ENCODE measurements around the gene SFT2D3. TPM values are rescaled to one million over a fixed set of nuclear protein-coding genes. Genes with fewer than 3 reads are reported as not detected.

SFT2D3 gene
- total RNA-seq, 2 donors from 2014 or later = 11.2 to 11.9 TPM

DNA sequence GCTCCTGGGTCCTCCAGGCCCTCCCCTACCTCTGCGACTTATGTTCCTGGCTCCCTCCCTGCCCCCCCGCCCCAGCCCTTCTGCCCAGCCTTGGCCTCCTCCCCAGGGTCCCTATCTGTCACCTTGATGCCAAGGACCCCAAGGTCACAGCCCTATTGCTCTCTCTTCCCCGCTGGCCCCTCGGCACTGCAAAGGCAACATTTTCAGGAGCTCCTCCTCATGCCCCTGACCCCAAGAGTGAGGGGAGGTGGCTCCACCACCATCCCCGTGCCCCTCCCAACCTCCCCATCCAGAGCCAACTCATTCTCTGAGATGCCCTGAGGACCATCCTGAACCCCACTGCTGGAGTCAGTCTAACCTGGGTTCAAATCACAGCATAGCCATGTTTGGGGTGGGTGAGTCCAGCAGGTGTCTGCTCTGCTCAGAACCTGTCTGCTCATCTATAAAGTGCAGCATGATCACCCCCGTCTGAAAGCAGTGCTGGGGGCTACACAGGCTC, 37.7 kb upstream of the SFT2D3 start:
- H3K27me3 ChIP-seq = peaks cover 0 to 12% of the 10 kb centered on the region in 2 donors
- peak in 2 of 4 donors; percentile 2 to 4 for DNase-seq
- 68 to 75% methylated on average over 4 to 6 of the region's 6 CpGs for WGBS, 2 donors
- TF ChIP-seq POLR2A (IDR thresholded peaks at IDR 0.05) = no peak
- intact Hi-C loops (cut with DNase I) = no loop called here
- peaks cover 4% of the 10 kb centered on the region for H3K4me1 ChIP-seq
- H3K9me3 ChIP-seq = no peaks in the 10 kb centered on the region
- no peaks in the 10 kb centered on the region for H3K36me3 ChIP-seq (replicated peaks in 1 of 2; ENCODE audit: insufficient read depth in 1 of 2, low read depth in 2 of 2)
- H3K4me3 ChIP-seq = no peak overlapping the region
- peak overlapping the region in 1 of 4 donors; percentile 28 for H3K27ac ChIP-seq
- no peak for ATAC-seq

DNA sequence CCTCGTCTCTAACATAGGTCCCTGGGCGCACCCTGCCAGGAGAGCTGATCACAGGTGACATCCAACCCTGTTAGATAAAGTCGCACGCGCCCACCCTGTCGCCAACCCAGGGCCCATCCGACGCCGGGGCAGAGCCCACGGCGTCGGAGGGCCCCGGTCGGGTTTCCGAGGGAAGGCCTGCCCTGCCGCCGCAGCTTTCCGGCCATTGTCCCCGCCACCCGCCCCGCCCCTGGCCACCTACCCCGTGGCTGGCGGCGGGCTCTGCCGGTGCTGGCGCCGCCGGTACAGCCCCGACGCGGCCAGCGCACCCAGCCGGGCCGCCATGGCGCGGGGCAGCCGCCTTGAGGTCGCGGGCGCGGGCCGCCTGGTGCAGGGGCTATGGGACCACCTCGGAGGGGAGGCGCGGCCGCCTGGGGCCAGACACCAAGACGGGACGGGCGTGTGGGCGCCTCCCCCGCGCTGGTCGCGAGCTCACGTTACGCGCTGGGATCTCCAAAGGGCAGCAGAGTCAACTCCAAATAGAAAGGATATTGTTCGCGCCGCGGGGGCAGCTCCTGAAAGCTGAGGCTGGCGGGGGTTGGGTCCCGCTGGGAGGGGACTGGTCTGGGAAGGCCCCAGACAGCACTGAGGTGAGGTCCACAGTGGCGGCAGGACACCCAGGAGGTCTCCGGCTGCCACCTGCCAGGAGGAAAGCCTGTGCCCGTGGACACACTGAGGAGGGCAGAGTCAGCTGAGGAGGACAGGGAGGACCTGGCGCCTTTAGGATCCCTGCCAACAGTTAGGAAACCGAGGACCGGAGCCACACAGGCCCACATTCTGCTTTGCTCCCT, 37.0 kb upstream of the SFT2D3 start:
- 17 to 47% methylated on average over 6 to 53 of the region's 69 CpGs for WGBS, 2 donors
- Histone ChIP-seq H3K9me3 (no peaks in the 10 kb centered on the region), H3K36me3 (replicated peaks in 1 of 2; ENCODE audit: insufficient read depth in 1 of 2, low read depth in 2 of 2) (no peaks in the 10 kb centered on the region), H3K4me1 (peaks cover 4% of the 10 kb centered on the region), H3K4me3 (no peak overlapping the region), H3K27ac (peak overlapping the region in 2 of 4 donors; percentile 28 to 30), H3K27me3 (peaks cover 0 to 12% of the 10 kb centered on the region in 2 donors)
- no peak for TF ChIP-seq POLR2A (IDR thresholded peaks at IDR 0.05)
- TF ChIP-seq, protein P1, sequence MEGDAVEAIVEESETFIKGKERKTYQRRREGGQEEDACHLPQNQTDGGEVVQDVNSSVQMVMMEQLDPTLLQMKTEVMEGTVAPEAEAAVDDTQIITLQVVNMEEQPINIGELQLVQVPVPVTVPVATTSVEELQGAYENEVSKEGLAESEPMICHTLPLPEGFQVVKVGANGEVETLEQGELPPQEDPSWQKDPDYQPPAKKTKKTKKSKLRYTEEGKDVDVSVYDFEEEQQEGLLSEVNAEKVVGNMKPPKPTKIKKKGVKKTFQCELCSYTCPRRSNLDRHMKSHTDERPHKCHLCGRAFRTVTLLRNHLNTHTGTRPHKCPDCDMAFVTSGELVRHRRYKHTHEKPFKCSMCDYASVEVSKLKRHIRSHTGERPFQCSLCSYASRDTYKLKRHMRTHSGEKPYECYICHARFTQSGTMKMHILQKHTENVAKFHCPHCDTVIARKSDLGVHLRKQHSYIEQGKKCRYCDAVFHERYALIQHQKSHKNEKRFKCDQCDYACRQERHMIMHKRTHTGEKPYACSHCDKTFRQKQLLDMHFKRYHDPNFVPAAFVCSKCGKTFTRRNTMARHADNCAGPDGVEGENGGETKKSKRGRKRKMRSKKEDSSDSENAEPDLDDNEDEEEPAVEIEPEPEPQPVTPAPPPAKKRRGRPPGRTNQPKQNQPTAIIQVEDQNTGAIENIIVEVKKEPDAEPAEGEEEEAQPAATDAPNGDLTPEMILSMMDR (IDR thresholded peaks at IDR 0.05) = no peak
- intact Hi-C loops (cut with DNase I) = no loop called here
- ATAC-seq = peak; percentile 28
- DNase-seq = peak in 1 of 4 donors; percentile 10

DNA sequence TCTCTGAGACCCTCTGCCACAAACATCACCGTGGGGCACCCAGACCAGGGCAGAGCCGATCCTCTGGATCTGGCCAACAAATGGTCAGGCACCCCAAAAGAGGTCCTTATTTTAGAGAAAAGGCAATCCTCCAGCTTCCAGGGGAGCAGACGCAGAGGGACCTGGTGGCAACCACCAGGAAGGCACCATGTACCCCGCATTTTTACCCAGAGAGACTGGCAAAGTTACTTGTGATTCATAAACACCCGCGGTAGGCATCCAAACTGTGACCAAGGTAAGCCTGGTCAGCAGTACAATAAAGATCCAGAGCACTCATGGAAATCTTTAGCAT, 36.4 kb upstream of the SFT2D3 start:
- DNase-seq (no peak), ATAC-seq (no peak)
- intact Hi-C loops (cut with DNase I) = no loop called here
- H3K36me3 ChIP-seq (replicated peaks in 1 of 2; ENCODE audit: insufficient read depth in 1 of 2, low read depth in 2 of 2) = no peaks in the 10 kb centered on the region
- H3K4me3 ChIP-seq = no peak overlapping the region
- peak overlapping the region in 2 of 4 donors; percentile 26 to 30 for H3K27ac ChIP-seq
- 85 to 100% methylated on average over 4 to 6 of the region's 6 CpGs for WGBS, 2 donors
- H3K9me3 ChIP-seq = no peaks in the 10 kb centered on the region
- H3K4me1 ChIP-seq = peaks cover 4% of the 10 kb centered on the region
- peaks cover 0 to 12% of the 10 kb centered on the region in 2 donors for H3K27me3 ChIP-seq
- TF ChIP-seq, protein P1 (IDR thresholded peaks at IDR 0.05) = no peak
- no peak for TF ChIP-seq POLR2A (IDR thresholded peaks at IDR 0.05)

DNA sequence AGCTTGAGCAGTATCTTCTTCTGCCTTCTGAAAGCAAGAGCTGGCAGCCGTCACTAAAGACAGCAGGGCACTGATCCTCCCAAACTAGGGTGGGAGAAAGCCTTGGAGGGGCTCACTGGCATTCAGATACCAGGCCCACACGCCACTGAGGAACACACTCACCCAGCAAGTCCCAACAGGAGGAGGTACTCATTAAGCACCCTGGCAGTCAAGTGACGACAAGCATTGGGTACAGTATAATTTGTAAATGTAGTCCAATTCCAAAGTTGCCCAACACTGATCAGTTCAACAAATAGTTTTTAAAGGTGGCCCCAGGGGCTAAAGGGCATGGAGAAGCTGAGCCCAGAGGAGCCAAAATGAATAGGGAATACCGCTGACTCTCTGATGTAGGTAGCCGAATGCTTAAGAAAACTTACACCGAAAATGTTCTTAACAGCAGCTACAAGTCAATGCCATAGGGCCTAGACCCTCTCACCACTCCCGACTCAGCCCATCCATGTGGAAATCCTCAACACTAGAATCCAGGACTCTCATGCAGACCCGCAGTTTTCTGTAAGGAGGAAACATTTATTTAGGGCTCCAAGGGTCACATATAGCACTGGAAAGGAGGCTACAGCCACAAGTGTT, 35.9 kb upstream of the SFT2D3 start:
- intact Hi-C loops (cut with DNase I) = no loop called here
- no peaks in the 10 kb centered on the region for H3K9me3 ChIP-seq
- H3K36me3 ChIP-seq (replicated peaks in 1 of 2; ENCODE audit: insufficient read depth in 1 of 2, low read depth in 2 of 2) = no peaks in the 10 kb centered on the region
- H3K27me3 ChIP-seq = peaks cover 0 to 12% of the 10 kb centered on the region in 2 donors
- TF ChIP-seq POLR2A (IDR thresholded peaks at IDR 0.05) = no peak
- TF ChIP-seq, protein P1 (IDR thresholded peaks at IDR 0.05) = no peak
- WGBS, 2 donors = 84 to 92% methylated on average over 8 of the region's 8 CpGs
- ATAC-seq = no peak
- H3K4me1 ChIP-seq = peaks cover 4% of the 10 kb centered on the region
- no peak for DNase-seq
- peak overlapping the region in 1 of 4 donors; percentile 26 for H3K27ac ChIP-seq
- no peak overlapping the region for H3K4me3 ChIP-seq

DNA sequence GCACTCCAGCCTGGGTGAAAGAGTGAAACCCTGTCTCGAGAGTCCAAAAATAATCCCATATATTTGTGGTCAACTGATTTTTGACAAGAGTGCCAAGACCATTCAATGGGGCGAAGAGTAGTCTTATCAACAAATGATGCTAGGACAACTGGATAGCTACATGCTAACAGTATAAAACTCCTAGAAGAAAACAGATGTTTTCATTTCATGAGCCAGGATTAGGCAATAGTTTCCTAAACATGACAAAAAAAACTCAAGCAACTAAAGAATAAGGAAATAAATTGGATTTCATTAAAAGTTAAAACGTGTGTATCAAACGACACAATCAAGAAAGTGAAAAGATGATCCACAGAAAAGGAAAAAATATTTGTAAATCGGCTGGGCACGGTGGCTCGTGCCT, 32.2 kb upstream of the SFT2D3 start:
- Histone ChIP-seq H3K4me3 (no peak overlapping the region), H3K4me1 (peaks cover 4% of the 10 kb centered on the region), H3K27me3 (peaks cover 0 to 6% of the 10 kb centered on the region in 2 donors), H3K27ac (no peak overlapping the region), H3K9me3 (no peaks in the 10 kb centered on the region), H3K36me3 (replicated peaks in 1 of 2; ENCODE audit: insufficient read depth in 1 of 2, low read depth in 2 of 2) (no peaks in the 10 kb centered on the region)
- WGBS, 2 donors = 75 to 78% methylated on average over 7 of the region's 7 CpGs
- no peak for DNase-seq
- intact Hi-C loops (cut with DNase I) = no loop called here
- ATAC-seq = no peak
- TF ChIP-seq, protein P1 (IDR thresholded peaks at IDR 0.05) = no peak
- no peak for TF ChIP-seq POLR2A (IDR thresholded peaks at IDR 0.05)

All from body of pancreas (tissue), 4 donors.